ENCODE measurements around the gene NEDD4L. TPM values are rescaled to one million over a fixed set of nuclear protein-coding genes. Genes with fewer than 3 reads are reported as not detected.

The NEDD4L gene
- total RNA-seq, 1 experiment from 2014 or later = 57.4 TPM

GRCh38 chr18:58024139-58024538 is 19.9 kb upstream of the NEDD4L start:
- H4K20me1 ChIP-seq (ENCODE audit: insufficient read depth) = no peaks in the 10 kb centered on the region
- ChIA-PET CTCF (no interaction called here), POLR2A (ENCODE audit: unreplicated experiment) (interaction anchor here (0.7 kb wide), 1 partner anchor 9 kb away, joined by 6 read pairs; no protein-coding TSS in a partner anchor)
- no peaks in the 10 kb centered on the region for H3K9me3 ChIP-seq (ENCODE audit: insufficient read depth, low read depth)
- no TSS peak for BruUV-seq (replicated peaks)
- H2AFZ ChIP-seq = no peak overlapping the region
- no peaks in the 10 kb centered on the region for H3K4me1 ChIP-seq (replicated peaks; ENCODE audit: insufficient read depth)
- intact Hi-C loops (cut with micrococcal nuclease; ENCODE audit: unreplicated experiment) = no loop called here
- H3K27ac ChIP-seq = no peak overlapping the region
- H3K4me2 ChIP-seq = no peak overlapping the region
- H3K36me3 ChIP-seq (ENCODE audit: low read depth) = no peaks in the 10 kb centered on the region
- no peaks in the 10 kb centered on the region for H3K79me2 ChIP-seq (ENCODE audit: low read depth)
- H3K4me3 ChIP-seq = no peak overlapping the region
- H3F3A ChIP-seq (ENCODE audit: insufficient read depth, low read depth) = no peaks in the 10 kb centered on the region
- no peak for DNase-seq
- no peaks in the 10 kb centered on the region for H3K27me3 ChIP-seq (ENCODE audit: insufficient read depth, low read depth)
- TF ChIP-seq CTCF (conservative IDR thresholded peaks at IDR 0.05) = no peak
- TF ChIP-seq EZH2 (IDR thresholded peaks at IDR 0.05; ENCODE audit: low read depth) = no peak
- no peaks in the 10 kb centered on the region for H3K9me2 ChIP-seq (ENCODE audit: insufficient read depth)

GRCh38 chr18:58025205-58025604 is 18.8 kb upstream of the NEDD4L start:
- no peaks in the 10 kb centered on the region for H3F3A ChIP-seq (ENCODE audit: insufficient read depth, low read depth)
- H3K4me1 ChIP-seq (replicated peaks; ENCODE audit: insufficient read depth) = no peaks in the 10 kb centered on the region
- no peak overlapping the region for H3K4me3 ChIP-seq
- H3K79me2 ChIP-seq (ENCODE audit: low read depth) = no peaks in the 10 kb centered on the region
- no TSS peak for BruUV-seq (replicated peaks)
- no peak for DNase-seq
- H3K27me3 ChIP-seq (ENCODE audit: insufficient read depth, low read depth) = no peaks in the 10 kb centered on the region
- no peak overlapping the region for H2AFZ ChIP-seq
- CTCF ChIA-PET = no interaction called here
- H4K20me1 ChIP-seq (ENCODE audit: insufficient read depth) = no peaks in the 10 kb centered on the region
- intact Hi-C loops (cut with micrococcal nuclease; ENCODE audit: unreplicated experiment) = no loop called here
- H3K27ac ChIP-seq = no peak overlapping the region
- H3K36me3 ChIP-seq (ENCODE audit: low read depth) = no peaks in the 10 kb centered on the region
- H3K4me2 ChIP-seq = no peak overlapping the region
- no peak for TF ChIP-seq CTCF (conservative IDR thresholded peaks at IDR 0.05)
- TF ChIP-seq EZH2 (IDR thresholded peaks at IDR 0.05; ENCODE audit: low read depth) = no peak
- no peaks in the 10 kb centered on the region for H3K9me2 ChIP-seq (ENCODE audit: insufficient read depth)
- H3K9me3 ChIP-seq (ENCODE audit: insufficient read depth, low read depth) = no peaks in the 10 kb centered on the region
- POLR2A ChIA-PET (ENCODE audit: unreplicated experiment) = no interaction called here

GRCh38 chr18:58025733-58026132 is 18.3 kb upstream of the NEDD4L start:
- no peak for TF ChIP-seq EZH2 (IDR thresholded peaks at IDR 0.05; ENCODE audit: low read depth)
- TF ChIP-seq CTCF (conservative IDR thresholded peaks at IDR 0.05) = no peak
- Histone ChIP-seq H3K4me2 (no peak overlapping the region), H3K9me2 (ENCODE audit: insufficient read depth) (no peaks in the 10 kb centered on the region), H3K36me3 (ENCODE audit: low read depth) (no peaks in the 10 kb centered on the region), H2AFZ (no peak overlapping the region), H4K20me1 (ENCODE audit: insufficient read depth) (no peaks in the 10 kb centered on the region), H3F3A (ENCODE audit: insufficient read depth, low read depth) (no peaks in the 10 kb centered on the region), H3K4me3 (no peak overlapping the region), H3K79me2 (ENCODE audit: low read depth) (no peaks in the 10 kb centered on the region), H3K9me3 (ENCODE audit: insufficient read depth, low read depth) (no peaks in the 10 kb centered on the region), H3K4me1 (replicated peaks; ENCODE audit: insufficient read depth) (no peaks in the 10 kb centered on the region), H3K27me3 (ENCODE audit: insufficient read depth, low read depth) (no peaks in the 10 kb centered on the region), H3K27ac (no peak overlapping the region)
- DNase-seq = no peak
- BruUV-seq (replicated peaks) = no TSS peak
- ChIA-PET POLR2A (ENCODE audit: unreplicated experiment) (interaction anchor here (0.6 kb wide), 1 partner anchor 18 kb away, joined by 3 read pairs; no protein-coding TSS in a partner anchor), CTCF (no interaction called here)
- intact Hi-C loops (cut with micrococcal nuclease; ENCODE audit: unreplicated experiment) = no loop called here

All from PC-9 (cell line).